ENCODE results near the gene RIT1. TPM values are rescaled to one million over a fixed set of nuclear protein-coding genes. Genes with fewer than 3 reads are reported as not detected.
A peak's percentile ranks its signal among the peaks of the same experiment; 100 is the strongest.

Gene RIT1
- total RNA-seq, 1 experiment from 2014 or later = 43.4 TPM

DNA sequence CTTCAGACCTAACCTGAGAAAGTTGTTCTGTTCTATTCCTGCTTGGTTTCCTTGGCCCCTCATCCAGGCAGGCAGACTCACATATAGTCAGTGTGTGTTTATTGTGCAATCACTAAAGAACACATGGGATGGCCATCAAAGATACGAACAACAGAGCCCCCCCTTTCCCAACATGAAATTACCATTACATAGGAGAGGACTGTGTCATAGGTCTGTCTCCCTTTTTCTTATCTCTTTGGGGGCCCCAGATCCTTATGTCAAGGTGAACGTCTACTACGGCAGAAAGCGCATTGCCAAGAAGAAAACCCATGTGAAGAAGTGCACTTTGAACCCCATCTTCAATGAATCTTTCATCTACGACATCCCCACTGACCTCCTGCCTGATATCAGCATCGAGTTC, 30.2 kb downstream of the RIT1 start:
- no peaks in the 10 kb centered on the region for H3K9me3 ChIP-seq
- no peak for DNase-seq
- H3K36me3 ChIP-seq = peaks cover 46% of the 10 kb centered on the region
- H3K4me3 ChIP-seq = no peak overlapping the region
- no peaks in the 10 kb centered on the region; the same call in 1 of the 2 replicates for H3K27me3 ChIP-seq

DNA sequence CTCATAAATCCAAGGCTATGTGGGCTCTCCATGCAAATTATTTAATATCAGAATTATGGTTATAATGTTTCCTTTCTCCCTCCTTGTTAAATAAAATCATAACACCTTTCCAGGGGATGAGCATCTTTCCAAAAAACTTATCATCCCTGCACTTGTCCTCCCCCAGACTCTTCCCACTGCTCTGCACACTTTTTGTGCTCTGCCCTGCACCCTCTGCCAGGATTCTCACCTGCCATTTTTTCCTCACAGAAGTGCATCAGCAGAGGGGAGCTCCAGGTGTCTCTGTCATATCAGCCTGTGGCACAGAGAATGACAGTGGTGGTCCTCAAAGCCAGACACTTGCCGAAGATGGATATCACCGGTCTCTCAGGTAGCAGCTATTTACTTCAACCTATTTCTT, 30.9 kb downstream of the RIT1 start:
- Histone ChIP-seq H3K27me3 (no peaks in the 10 kb centered on the region; the same call in 1 of the 2 replicates), H3K9me3 (no peaks in the 10 kb centered on the region), H3K36me3 (peaks cover 46% of the 10 kb centered on the region), H3K4me3 (no peak overlapping the region)
- no peak for DNase-seq

DNA sequence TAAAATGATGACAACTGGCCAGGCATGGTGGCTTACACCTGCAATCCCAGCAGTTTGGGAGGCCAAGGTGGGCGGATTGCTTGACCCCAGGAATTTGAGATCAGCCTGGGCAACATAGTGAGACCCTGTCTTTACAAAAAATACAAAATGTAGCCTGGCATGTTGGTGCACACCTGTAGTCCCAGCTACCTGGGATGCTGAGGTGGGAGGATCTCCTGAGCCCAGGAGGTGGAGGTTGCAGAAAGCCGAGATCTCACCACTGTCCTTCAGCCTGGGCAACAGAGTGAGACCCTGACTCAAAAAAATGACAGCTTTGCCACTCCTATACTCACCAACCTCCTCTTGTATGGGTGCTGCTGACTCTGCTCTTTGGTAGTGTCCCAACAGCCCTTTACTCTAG, 33.2 kb downstream of the RIT1 start:
- H3K4me3 ChIP-seq = no peak overlapping the region
- H3K27me3 ChIP-seq = no peaks in the 10 kb centered on the region; the same call in 1 of the 2 replicates
- H3K9me3 ChIP-seq = no peaks in the 10 kb centered on the region
- H3K36me3 ChIP-seq = peaks cover 30% of the 10 kb centered on the region
- no peak for DNase-seq

DNA sequence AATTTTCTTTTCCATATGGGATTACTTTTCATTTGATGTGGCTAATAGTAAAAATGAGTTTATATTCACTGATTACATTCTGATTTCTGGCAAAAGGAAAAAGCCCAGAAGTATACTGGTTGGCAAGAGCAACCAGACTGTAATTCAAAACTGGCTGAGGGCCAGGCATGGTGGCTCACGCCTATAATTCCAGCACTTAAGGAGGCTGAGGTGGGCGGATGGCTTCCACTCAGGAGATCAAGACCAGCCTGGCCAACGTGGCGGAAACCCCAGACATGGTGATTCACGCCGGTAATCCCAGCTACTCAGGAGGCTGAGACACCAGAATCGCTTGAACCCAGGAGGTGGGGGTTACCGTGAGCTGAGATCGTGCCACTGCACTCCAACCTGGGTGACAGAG, 37.3 kb downstream of the RIT1 start:
- DNase-seq = peak; percentile 85
- peaks cover 7% of the 10 kb centered on the region for H3K36me3 ChIP-seq
- no peaks in the 10 kb centered on the region for H3K27me3 ChIP-seq
- no peak overlapping the region for H3K4me3 ChIP-seq
- H3K9me3 ChIP-seq = no peaks in the 10 kb centered on the region

DNA sequence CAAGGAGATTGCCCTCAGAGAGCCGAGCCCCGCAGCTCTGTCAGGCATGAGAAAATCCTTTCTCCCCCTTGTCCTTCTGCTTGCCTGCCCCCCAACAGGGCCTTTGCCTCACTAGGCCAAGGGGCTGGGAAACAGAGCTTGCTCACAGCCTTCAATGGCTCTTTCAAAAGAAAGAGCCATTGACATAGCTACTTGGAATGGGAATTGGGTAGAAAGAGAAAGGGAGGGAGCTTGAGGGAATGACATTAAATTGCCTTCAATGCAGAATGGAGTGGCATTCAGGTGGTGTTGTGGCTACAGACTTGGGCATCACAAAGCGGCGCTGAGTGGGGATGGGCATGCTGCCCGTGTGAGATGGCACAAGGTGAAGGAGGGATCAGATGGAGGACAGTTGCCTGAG, 38.6 kb downstream of the RIT1 start:
- Histone ChIP-seq H3K27me3 (no peaks in the 10 kb centered on the region), H3K9me3 (no peaks in the 10 kb centered on the region), H3K36me3 (peaks cover 10% of the 10 kb centered on the region), H3K4me3 (no peak overlapping the region)
- no peak for DNase-seq

DNA sequence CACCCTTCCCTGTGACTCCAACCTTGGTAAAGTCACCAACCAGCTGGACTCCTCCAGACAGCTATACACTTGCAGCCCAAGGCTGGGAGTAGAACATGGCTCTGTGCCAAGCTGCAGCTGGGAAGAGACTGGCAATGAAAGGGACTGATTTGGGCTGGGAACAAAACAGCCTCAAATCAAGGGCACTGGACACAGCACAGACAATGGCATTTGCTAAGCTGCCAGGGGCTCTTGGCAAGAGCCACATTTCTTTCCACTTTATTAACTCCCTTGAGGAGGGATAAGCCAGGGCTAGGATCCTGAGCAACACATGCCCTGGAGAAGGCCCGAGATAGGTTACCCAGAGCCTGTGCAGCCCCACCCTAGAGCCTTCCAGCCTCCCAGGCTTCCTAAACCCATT, 39.8 kb downstream of the RIT1 start:
- Histone ChIP-seq H3K36me3 (peaks cover 14% of the 10 kb centered on the region), H3K27me3 (no peaks in the 10 kb centered on the region), H3K4me3 (no peak overlapping the region), H3K9me3 (no peaks in the 10 kb centered on the region)
- peak; percentile 88 for DNase-seq

DNA sequence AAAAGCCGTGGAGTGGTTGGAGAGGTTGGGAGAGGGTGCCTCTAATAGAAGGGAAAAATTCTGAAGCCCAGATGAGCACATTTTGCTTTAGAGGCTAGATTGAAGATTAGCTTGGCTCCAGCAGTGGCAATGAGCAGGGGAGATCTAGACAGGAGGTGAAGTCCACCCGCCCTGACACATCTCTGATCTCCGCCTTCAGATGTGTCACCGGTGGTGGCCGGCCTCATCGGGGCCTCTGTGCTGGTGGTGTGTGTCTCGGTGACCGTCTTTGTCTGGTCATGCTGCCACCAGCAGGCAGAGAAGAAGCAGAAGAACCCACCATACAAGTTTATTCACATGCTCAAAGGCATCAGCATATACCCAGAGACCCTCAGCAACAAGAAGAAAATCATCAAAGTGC, 43.4 kb downstream of the RIT1 start:
- H3K9me3 ChIP-seq = no peaks in the 10 kb centered on the region
- no peak for DNase-seq
- H3K4me3 ChIP-seq = no peak overlapping the region
- H3K27me3 ChIP-seq = no peaks in the 10 kb centered on the region
- H3K36me3 ChIP-seq = peaks cover 19% of the 10 kb centered on the region

DNA sequence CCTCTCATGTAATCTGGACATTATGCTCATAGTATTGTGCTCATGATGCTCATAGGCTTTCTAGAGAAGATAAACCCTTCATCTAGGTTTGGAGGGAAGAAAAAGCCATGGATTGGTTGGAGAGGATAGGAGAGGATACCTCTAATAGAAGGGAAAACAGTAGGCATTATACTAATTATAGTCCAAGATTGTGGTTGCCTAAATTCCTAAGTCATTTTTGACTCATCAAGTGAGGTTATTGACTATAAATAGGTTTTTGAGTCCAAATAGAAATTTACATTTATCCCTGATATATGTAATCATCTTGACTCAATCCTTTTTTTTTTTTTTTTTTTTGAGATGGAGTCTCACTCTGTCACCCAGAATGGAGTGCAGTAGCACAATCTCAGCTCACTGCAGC, 46.8 kb downstream of the RIT1 start:
- H3K36me3 ChIP-seq = peaks cover 27% of the 10 kb centered on the region
- H3K4me3 ChIP-seq = no peak overlapping the region
- DNase-seq = no peak
- no peaks in the 10 kb centered on the region for H3K27me3 ChIP-seq
- H3K9me3 ChIP-seq = no peaks in the 10 kb centered on the region

DNA sequence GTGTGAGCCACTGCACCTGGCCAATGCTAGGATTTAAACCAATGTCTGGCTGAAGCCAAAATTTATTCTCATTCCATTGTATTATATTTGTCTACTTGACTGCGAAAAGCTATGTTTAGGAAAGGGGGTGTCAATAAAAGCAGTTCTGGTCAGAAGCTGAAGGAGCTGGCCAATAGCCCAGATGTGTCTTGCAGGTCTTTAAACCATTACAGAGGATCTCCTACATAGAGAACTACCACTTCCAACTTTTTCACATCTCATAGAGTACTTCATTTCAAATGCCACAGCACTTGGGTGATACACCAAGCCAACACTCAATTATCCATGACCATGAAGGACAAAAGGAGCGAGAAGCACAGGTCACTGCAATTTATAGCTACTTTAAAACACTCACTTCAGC, 49.3 kb downstream of the RIT1 start:
- Histone ChIP-seq H3K9me3 (no peaks in the 10 kb centered on the region), H3K4me3 (no peak overlapping the region), H3K36me3 (peaks cover 17% of the 10 kb centered on the region), H3K27me3 (no peaks in the 10 kb centered on the region)
- no peak for DNase-seq

DNA sequence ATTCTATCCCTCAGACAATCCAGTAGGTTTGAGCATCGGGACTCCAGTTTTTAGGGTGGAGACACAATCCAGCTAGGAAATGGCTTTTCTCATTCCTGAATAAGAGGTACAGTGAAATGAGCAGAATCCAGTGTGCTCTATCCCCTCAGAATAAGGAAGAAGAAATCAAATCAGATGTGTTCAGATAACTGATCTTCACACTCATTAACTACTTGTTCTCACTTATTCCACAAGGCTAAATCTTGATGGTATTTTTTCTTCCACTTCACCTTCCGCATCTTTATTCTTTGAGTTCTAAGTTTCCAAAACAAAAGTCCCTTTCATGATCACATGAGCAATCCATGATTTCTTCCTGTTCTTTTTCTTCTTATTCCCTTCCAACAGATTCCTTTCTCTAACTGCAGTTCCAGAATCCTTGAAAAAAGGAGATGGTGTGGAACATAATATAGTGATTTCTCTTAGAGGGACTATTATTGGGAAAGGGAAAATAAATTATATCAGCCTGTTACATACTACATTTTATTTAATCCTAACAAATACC, 50.1 kb downstream of the RIT1 start:
- no peak for DNase-seq
- H3K27me3 ChIP-seq = no peaks in the 10 kb centered on the region
- H3K36me3 ChIP-seq = peaks cover 17% of the 10 kb centered on the region
- peak overlapping the region; percentile 52 for H3K4me3 ChIP-seq
- no peaks in the 10 kb centered on the region for H3K9me3 ChIP-seq

DNA sequence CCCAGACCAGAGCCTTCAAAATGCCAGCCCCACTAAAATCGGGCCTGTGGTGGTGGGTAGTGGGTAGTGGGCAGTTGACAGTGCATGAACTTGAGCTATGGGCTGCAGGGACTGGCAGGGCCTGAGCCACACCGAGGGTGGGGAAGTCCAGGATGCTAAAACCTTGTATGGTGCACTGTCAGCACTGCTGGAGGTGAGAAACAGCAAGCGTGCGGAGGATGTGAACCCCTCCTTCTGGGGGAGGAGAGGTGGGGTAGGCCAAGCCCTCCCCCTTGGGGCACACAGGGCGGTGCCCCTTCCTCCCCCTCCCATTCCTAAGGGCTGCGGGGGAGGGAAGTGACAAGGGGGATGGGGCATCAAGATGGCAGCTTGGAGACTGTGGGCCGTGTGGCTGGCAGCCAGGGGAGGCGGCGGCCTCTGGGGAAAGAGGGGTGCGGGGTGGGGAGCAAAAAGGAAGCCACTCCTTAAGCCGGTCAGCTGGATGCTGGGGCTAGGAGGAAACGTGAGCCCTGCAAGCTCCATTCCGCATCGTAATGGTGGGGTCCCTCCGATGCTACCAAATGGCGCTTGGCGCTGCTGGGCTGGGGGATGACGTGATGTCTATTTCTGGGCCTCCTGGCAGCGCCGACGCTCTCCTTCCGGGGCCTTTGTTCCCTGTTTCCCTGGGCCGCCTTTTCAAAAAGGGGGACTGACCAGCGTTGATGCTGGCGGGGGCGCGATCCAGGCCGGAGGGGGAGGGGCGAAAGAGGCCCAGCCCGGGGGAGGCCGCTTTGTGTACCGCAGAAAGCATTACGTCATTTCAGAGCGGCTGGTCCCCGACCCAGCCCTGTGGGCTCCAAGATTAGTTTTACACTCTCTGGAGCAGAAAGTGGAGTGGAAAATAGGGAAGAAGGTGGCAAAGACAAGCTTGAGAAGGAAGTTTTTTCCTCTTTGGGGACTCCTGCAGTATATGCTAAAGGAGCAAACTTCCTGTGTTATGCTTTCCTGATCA, 51.0 kb downstream of the RIT1 start:
- H3K9me3 ChIP-seq = no peaks in the 10 kb centered on the region
- H3K27me3 ChIP-seq = no peaks in the 10 kb centered on the region
- H3K4me3 ChIP-seq = peak overlapping the region; percentile 52
- H3K36me3 ChIP-seq = peaks cover 21% of the 10 kb centered on the region
- peak; percentile 94 for DNase-seq

DNA sequence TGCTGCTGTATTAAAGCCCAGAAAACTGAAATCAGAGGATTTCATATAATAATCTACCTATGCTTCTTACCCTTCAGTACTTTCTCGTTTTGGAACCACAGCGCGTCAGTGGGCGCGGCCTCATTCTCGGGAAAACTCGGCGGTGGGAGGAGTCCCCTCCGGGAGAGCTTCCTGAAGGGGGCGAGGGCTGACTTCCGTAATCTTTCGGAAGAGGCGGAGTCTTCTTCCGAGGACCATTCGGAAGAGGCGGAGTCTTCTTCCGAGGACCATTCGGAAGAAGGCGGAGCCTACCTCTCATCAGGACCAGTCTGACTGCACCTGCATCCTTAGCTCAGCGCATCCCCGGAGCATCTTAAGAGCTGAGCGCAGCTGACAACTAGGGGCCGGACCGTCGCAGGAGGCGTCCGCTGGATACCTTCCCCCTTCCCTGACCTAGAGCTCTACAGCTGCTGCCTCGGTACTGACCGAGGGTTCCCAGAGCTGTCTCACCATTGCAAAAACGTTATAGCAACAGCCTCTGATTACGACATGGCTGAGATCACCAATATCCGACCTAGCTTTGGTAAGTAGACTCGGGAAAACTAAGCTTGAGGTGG, 51.8 kb downstream of the RIT1 start, which contains the start of gene SYT11:
TSS of gene SYT11 (plus strand) at position 334 of the 596 bp plus-strand sequence. CDS start at position 529, 195 bp downstream.
- Histone ChIP-seq H3K4me3 (peak within 1 kb of the TSS; percentile 52), H3K9me3 (no peaks in the 10 kb centered on the region), H3K27me3 (no peaks in the 10 kb centered on the region)

DNA sequence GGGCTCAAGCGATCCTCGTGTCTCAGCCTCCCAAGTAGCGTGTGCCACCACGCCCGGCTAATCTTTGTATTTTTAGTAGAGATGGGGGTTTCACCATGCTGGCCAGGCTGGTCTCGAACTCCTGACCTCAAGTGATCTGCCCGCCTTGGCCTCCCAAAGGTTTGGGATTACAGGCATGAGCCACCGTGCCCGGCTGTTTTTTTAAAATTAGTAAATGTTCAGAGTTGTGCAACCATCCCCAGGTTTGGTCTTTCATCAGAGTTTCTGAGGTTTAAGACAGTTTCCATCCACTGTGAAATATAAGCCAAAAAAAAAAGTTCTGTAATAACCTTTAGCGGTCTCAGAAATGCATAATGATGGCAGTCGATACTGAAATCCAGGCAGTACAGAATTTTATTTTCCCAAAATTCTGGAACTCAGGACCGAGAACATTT, 52.3 kb downstream of the RIT1 start:
- Histone ChIP-seq H3K27me3 (no peaks in the 10 kb centered on the region), H3K9me3 (no peaks in the 10 kb centered on the region), H3K4me3 (peak overlapping the region; percentile 52), H3K36me3 (peaks cover 33% of the 10 kb centered on the region)
- DNase-seq = peak; percentile 5

More for the DNA sequence above, 51.8 kb downstream of the RIT1 start, which contains the start of gene SYT11:
- H3K36me3 ChIP-seq = peaks cover 28% of the 10 kb centered on the region
- peak; percentile 93 for DNase-seq

DNA sequence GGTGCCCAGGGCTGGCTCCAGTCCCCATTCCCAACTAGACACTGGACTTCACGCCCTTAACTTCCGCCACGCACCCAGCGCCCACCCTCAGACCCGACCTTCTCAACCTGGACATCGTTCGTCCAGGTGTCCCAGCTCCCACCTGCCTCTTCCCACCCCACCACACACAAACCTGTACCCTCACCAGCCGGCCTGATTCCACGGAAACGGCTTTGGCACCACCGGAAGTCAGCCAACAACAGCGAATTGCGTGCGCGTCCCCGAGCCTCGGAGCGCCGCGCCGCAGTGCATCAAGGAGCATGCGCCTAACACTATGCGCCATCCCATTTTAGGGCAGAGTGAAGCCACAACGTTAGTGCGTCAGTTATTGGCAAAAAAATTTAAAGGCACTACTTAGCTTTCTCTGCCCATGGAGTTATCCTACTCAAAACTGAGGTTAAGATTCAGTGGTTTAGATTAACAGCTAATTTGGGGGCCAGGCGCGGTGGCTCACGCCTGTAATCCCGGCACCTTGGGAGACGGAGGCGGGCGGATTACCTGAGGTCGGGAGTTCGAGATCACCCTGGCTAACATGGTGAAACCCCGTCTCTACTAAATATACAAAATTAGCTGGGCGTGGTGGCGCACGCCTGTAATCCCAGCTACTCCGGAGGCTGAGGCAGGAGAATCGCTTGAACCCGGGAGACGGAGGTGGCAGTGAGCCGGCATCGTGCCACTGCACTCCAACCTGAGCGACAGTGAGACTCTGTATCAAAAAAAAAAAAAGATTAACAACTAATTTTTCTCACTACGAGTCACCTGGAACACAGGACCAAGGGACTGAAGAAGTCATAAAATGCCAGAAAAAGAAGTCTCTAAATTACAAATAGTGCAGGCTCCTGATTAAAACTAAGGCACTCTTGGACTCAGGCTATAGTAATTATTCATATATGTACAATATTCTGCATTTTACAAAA, 53.9 kb downstream of the RIT1 start, which contains the start of gene GON4L:
TSS of gene GON4L (minus strand) at position 240 of the 956 bp plus-strand sequence. CDS start 3,434 bp downstream, outside the sequence.
- Histone ChIP-seq H3K9me3 (no peaks in the 10 kb centered on the region), H3K4me3 (peak within 1 kb of the TSS; percentile 73), H3K36me3 (peaks cover 41% of the 10 kb centered on the region), H3K27me3 (no peaks in the 10 kb centered on the region)
- DNase-seq = peak; percentile 91

DNA sequence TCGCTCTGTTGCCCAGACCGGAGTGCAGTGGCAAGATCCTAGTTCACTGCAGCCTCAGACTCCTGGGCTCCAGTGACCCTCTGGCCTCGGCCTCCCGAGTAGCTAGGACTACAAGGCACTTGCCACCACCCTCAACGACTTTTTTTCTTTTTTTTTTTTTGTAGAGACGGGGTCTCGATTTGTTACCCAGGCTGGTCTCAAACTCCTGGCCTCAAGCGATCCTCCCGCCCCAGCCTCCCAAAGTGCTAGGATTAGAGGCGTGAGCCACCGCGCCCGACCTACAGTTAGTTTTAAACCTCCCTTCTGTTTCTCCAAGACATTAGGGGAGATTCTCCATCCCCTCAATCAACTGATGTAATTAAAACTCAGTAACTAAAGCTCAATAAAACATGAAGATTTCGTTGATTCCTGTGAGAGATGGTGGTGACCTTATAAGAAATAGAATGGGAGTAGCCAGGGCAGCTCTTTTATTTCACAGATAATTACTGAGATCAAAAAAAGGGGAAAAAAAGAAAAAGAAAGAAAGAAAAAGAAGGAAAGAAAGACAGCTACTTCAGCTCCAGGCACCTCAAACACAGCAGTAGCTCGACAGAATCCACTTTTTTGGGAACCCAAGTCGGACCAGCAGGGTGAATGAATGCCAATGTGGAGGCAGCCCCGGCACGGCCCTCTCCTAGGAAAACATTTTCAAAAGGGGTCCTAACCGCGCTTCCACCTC, 54.7 kb downstream of the RIT1 start:
- Histone ChIP-seq H3K4me3 (peak overlapping the region; percentile 73), H3K27me3 (no peaks in the 10 kb centered on the region), H3K36me3 (peaks cover 40% of the 10 kb centered on the region), H3K9me3 (no peaks in the 10 kb centered on the region)
- no peak for DNase-seq
